HL-60 (cell line): ENCODE measurements around the gene MYH10.

ENCODE experiments used
- DNase-seq, 2 experiments: peaks; one replicate each; pipeline ENCODE4 v3.0.0-alpha.2; 2010 to 2020; ENCODE audit warnings: low read depth in 1 of 2, low spot score in 1 of 2
- H3K27ac ChIP-seq: fragments of 250-450 bp; sonication (Bioruptor Pico); replicated peaks from 2 replicates; pipeline ENCODE4 v1.5.1; 2020; ENCODE audit warnings: mild to moderate bottlenecking, moderate library complexity
- H3K27me3 ChIP-seq: fragments of 250-450 bp; sonication (Bioruptor Pico); 2 replicates; pipeline ENCODE4 v1.5.1; 2021; ENCODE audit warnings: mild to moderate bottlenecking, moderate library complexity; ENCODE audit not compliant: insufficient read depth, poor library complexity, severe bottlenecking
- H3K4me3 ChIP-seq: replicated peaks from 2 replicates; pipeline ENCODE4 v1.5.1; 2011; ENCODE audit warnings: mild to moderate bottlenecking, control low read depth, low read length; ENCODE audit not compliant: insufficient read depth
- CTCF ChIP-seq: IDR thresholded peaks from one replicate; pipeline ENCODE4 v1.5.1; 2011; ENCODE audit warnings: low read length, control low read depth, inconsistent platforms; ENCODE audit not compliant: insufficient read depth
- GABPA ChIP-seq: IDR thresholded peaks from 2 replicates; pipeline ENCODE4 v1.6.1; 2012; ENCODE audit warnings: low read depth
- POLR2AphosphoS5 ChIP-seq: IDR thresholded peaks from 2 replicates; pipeline ENCODE4 v1.6.1; 2012; ENCODE audit warnings: low read depth
- REST ChIP-seq: IDR thresholded peaks from 2 replicates; pipeline ENCODE4 v1.6.1; 2012; ENCODE audit warnings: low read depth; ENCODE audit not compliant: insufficient replicate concordance
- SPI1 ChIP-seq: IDR thresholded peaks from 2 replicates; pipeline ENCODE4 v1.6.1; 2012; ENCODE audit warnings: low read depth, mild to moderate bottlenecking, borderline replicate concordance

MYH10 gene

GRCh38 chr17:8598913-8599312 lies 31.6 kb downstream of the MYH10 start:
- Histone ChIP-seq H3K27me3 (no peaks in the 10 kb centered on the region), H3K27ac (no peak overlapping the region), H3K4me3 (no peak overlapping the region)
- no peak for DNase-seq
- no peak for TF ChIP-seq POLR2AphosphoS5

GRCh38 chr17:8593830-8594229 lies 36.7 kb downstream of the MYH10 start:
- TF ChIP-seq POLR2AphosphoS5 (no peak), SPI1 (no peak), GABPA (no peak), REST (no peak), CTCF (no peak)
- DNase-seq = no peak
- H3K27me3 ChIP-seq = no peaks in the 10 kb centered on the region
- H3K27ac ChIP-seq = no peak overlapping the region
- H3K4me3 ChIP-seq = no peak overlapping the region

GRCh38 chr17:8593276-8593675 lies 37.2 kb downstream of the MYH10 start:
- TF ChIP-seq SPI1 = no peak
- TF ChIP-seq POLR2AphosphoS5 = no peak
- TF ChIP-seq CTCF = no peak
- TF ChIP-seq REST = no peak
- no peak for TF ChIP-seq GABPA

GRCh38 chr17:8588877-8589554 lies 41.5 kb downstream of the MYH10 start:
- no peak for DNase-seq
- Histone ChIP-seq H3K27me3 (no peaks in the 10 kb centered on the region), H3K27ac (no peak overlapping the region), H3K4me3 (no peak overlapping the region)
- TF ChIP-seq GABPA = no peak

More at GRCh38 chr17:8593276-8593675, 37.2 kb downstream of the MYH10 start:
- no peak for DNase-seq
- H3K27ac ChIP-seq = no peak overlapping the region
- no peaks in the 10 kb centered on the region for H3K27me3 ChIP-seq
- no peak overlapping the region for H3K4me3 ChIP-seq

- DNase-seq = no peak
- Histone ChIP-seq H3K4me3 (no peak overlapping the region), H3K27ac (no peak overlapping the region), H3K27me3 (no peaks in the 10 kb centered on the region)
- TF ChIP-seq GABPA (no peak), CTCF (no peak), REST (no peak), SPI1 (no peak), POLR2AphosphoS5 (no peak)
Measured at GRCh38 chr17:8586766-8587165, 43.8 kb downstream of the MYH10 start.
